ENCODE measurements around the gene KLRF2.

KLRF2 gene

GRCh38 chr12:9943240-9943639 lies 62.0 kb downstream of the KLRF2 start:
- no peak overlapping the region for H3K4me3 ChIP-seq (ENCODE audit: low read depth, low read length)
- TF ChIP-seq, protein P1, sequence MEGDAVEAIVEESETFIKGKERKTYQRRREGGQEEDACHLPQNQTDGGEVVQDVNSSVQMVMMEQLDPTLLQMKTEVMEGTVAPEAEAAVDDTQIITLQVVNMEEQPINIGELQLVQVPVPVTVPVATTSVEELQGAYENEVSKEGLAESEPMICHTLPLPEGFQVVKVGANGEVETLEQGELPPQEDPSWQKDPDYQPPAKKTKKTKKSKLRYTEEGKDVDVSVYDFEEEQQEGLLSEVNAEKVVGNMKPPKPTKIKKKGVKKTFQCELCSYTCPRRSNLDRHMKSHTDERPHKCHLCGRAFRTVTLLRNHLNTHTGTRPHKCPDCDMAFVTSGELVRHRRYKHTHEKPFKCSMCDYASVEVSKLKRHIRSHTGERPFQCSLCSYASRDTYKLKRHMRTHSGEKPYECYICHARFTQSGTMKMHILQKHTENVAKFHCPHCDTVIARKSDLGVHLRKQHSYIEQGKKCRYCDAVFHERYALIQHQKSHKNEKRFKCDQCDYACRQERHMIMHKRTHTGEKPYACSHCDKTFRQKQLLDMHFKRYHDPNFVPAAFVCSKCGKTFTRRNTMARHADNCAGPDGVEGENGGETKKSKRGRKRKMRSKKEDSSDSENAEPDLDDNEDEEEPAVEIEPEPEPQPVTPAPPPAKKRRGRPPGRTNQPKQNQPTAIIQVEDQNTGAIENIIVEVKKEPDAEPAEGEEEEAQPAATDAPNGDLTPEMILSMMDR (IDR thresholded peaks at IDR 0.05; ENCODE audit: insufficient read depth, low read depth, low read length, missing control alignments): no peak
- DNase-seq (ENCODE audit: low read depth): no peak

DNA sequence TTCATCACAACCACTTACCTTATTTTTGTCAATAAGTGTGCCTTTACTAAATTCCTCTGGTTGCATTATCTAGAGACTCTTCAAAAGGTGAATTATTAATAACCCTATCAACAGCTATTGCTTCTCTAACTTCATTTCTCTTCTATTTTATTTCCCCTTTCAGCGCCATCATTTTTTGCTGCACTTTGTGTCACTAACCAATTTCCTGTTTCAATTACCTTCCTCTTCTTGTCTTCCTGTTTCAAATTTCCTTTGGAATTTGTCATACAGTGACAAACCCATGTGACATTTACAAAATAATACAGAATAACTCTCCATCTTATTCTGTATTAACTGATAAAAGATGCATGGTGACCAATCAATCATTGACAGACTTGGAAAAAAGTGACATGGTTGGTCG lies 63.1 kb downstream of the KLRF2 start:
- no peak overlapping the region for H3K4me3 ChIP-seq (ENCODE audit: low read depth, low read length)
- DNase-seq (ENCODE audit: low read depth): no peak
- TF ChIP-seq, protein P1 (IDR thresholded peaks at IDR 0.05; ENCODE audit: insufficient read depth, low read depth, low read length, missing control alignments): no peak

Measured in GM12865 (cell line).